CD4-positive, alpha-beta T cell (primary cell): ENCODE measurements around the gene SLC6A18. TPM values are rescaled to one million over a fixed set of nuclear protein-coding genes. Genes with fewer than 3 reads are reported as not detected.

Experiments
- ATAC-seq: fragments of 200-7000 bp; cut with Tn5 transposase; one replicate; pipeline ENCODE4 v1.10.0; 2022; ENCODE audit warnings: mild to moderate bottlenecking; ENCODE audit not compliant: poor library complexity
- CTCF ChIA-PET: fragments of 350-600 bp; sonication (Branson Sonifier 250); formaldehyde crosslinking; loops from one replicate; lab custom pipeline; 2021; ENCODE audit warnings: antibody characterized with exemption, inconsistent platforms; lab: Charles Lee
- POLR2A ChIA-PET: fragments of 350-600 bp; sonication (Branson Sonifier 250); formaldehyde crosslinking; loops from one replicate; lab custom pipeline; 2021; ENCODE audit warnings: antibody characterized with exemption, inconsistent platforms; lab: Charles Lee
- DNase-seq, 14 experiments: peaks; one replicate each; pipeline ENCODE4 v3.0.0-alpha.2; 2013 to 2020; ENCODE audit warnings: mixed read lengths in 2 of 14
- H3K27ac ChIP-seq, 2 donors: one replicate each; pipeline versions ENCODE4 v1.5.1 to v1.7.0; 2013; ENCODE audit warnings: low read length in 2 of 2, low read depth in 1 of 2, mild to moderate bottlenecking in 1 of 2
- H3K27me3 ChIP-seq, 2 experiments: 1 replicate in 1 of 2; 2 replicates in 1 of 2; pipeline versions ENCODE4 v1.6.1 to v1.7.0; 2013; ENCODE audit warnings: low read length in 2 of 2, control low read depth in 1 of 2, mild to moderate bottlenecking in 1 of 2, moderate library complexity in 1 of 2; ENCODE audit not compliant: insufficient read depth in 2 of 2, control insufficient read depth in 1 of 2
- H3K36me3 ChIP-seq: one replicate; pipeline ENCODE4 v1.6.1; 2013; ENCODE audit warnings: low read length, control low read depth; ENCODE audit not compliant: insufficient read depth
- H3K4me1 ChIP-seq: one replicate; pipeline ENCODE4 v1.6.1; 2013; ENCODE audit warnings: low read length, control low read depth; ENCODE audit not compliant: insufficient read depth
- H3K4me3 ChIP-seq: one replicate; pipeline ENCODE4 v1.5.1; 2013; ENCODE audit warnings: mild to moderate bottlenecking, low read length, moderate library complexity
- H3K9me3 ChIP-seq, 2 experiments: 1 replicate in 1 of 2; 2 replicates in 1 of 2; pipeline versions ENCODE4 v1.6.1 to v1.7.0; 2013; ENCODE audit warnings: low read length in 2 of 2, mild to moderate bottlenecking in 2 of 2, control low read depth in 1 of 2, moderate library complexity in 1 of 2; ENCODE audit not compliant: control insufficient read depth in 1 of 2, insufficient read depth in 1 of 2
- H3K27ac Mint-ChIP-seq: one replicate; pipeline ENCODE4 v1.8.0; 2020; ENCODE audit warnings: mixed read lengths
- H3K27me3 Mint-ChIP-seq: one replicate; pipeline ENCODE4 v1.8.0; 2021; ENCODE audit warnings: mixed read lengths
- H3K36me3 Mint-ChIP-seq: one replicate; pipeline ENCODE4 v1.8.0; 2021; ENCODE audit warnings: low read depth, mixed read lengths
- H3K4me1 Mint-ChIP-seq: one replicate; pipeline ENCODE4 v1.8.0; 2021; ENCODE audit warnings: low read depth, mixed read lengths
- H3K4me3 Mint-ChIP-seq: one replicate; pipeline ENCODE4 v1.8.0; 2020; ENCODE audit warnings: mild to moderate bottlenecking, mixed read lengths
- H3K9me3 Mint-ChIP-seq: one replicate; pipeline ENCODE4 v1.8.0; 2020; ENCODE audit warnings: mixed read lengths
- CTCF ChIP-seq: fragments of 200-600 bp; IDR thresholded peaks from one replicate; pipeline ENCODE4 v1.8.0; 2022; ENCODE audit warnings: antibody characterized with exemption, mild to moderate bottlenecking
- intact Hi-C, 2 experiments: fragments of 100-400 bp; cut with DNase I in 1 of 2; cut with micrococcal nuclease in 1 of 2; formaldehyde crosslinking; loops; one replicate each; pipeline versions ENCODE4 v1.15.1 to v1.9.0; 2023 to 2025; cut with DNase I, micrococcal nuclease
- total RNA-seq, 174 experiments: library from RNA in 2 of 174; stranded (reverse) in 2 of 174; gene quantifications; one replicate each; pipeline ENCODE4 v1.2.3 and lab custom pipeline; 2021 to 2026

Gene SLC6A18
- total RNA-seq, 2 experiments from 2014 or later = not detected

DNA sequence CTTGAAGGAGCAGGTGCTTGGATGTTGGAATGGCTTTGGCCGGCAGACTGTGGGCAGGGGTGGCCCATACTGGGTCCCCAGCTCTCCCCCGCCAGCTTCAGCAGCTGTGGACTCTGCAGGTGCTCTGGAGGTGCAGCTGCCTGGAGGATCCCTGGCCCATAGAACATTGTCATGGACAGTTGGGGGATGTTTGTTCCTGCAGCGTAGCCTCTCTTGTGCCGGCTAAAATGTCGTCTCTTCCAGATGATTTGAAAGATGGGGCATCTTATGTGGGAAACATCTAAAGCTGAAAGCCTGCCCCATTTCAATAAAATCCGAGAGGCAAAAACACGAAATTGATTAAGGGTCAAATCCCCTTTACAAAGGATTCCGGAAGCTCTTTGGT is 37.2 kb upstream of the SLC6A18 start:
- ChIA-PET CTCF (no interaction called here), POLR2A (no interaction called here)
- intact Hi-C loops = no loop called here
- Mint-ChIP-seq H3K27me3 (peaks cover 24% of the 10 kb centered on the region), H3K4me3 (no peak overlapping the region), H3K9me3 (no peaks in the 10 kb centered on the region), H3K27ac (no peak overlapping the region), H3K36me3 (no peaks in the 10 kb centered on the region), H3K4me1 (no peaks in the 10 kb centered on the region)
- no peak for ATAC-seq
- no peaks in the 10 kb centered on the region for H3K36me3 ChIP-seq
- DNase-seq = no peak
- no peaks in the 10 kb centered on the region for H3K4me1 ChIP-seq
- H3K4me3 ChIP-seq = no peak overlapping the region
- no peak for TF ChIP-seq CTCF
- peaks cover 15 to 18% of the 10 kb centered on the region in 2 experiments for H3K27me3 ChIP-seq
- H3K9me3 ChIP-seq = peaks cover 0 to 12% of the 10 kb centered on the region in 2 experiments
- H3K27ac ChIP-seq = no peak overlapping the region

- Histone ChIP-seq H3K27ac (no peak overlapping the region), H3K27me3 (peaks cover 15 to 18% of the 10 kb centered on the region in 2 experiments), H3K4me3 (no peak overlapping the region), H3K4me1 (no peaks in the 10 kb centered on the region), H3K9me3 (peaks cover 0 to 14% of the 10 kb centered on the region in 2 experiments), H3K36me3 (no peaks in the 10 kb centered on the region)
- Mint-ChIP-seq H3K27ac (no peak overlapping the region), H3K36me3 (no peaks in the 10 kb centered on the region), H3K4me3 (no peak overlapping the region), H3K9me3 (no peaks in the 10 kb centered on the region), H3K4me1 (no peaks in the 10 kb centered on the region), H3K27me3 (peaks cover 24% of the 10 kb centered on the region)
- CTCF ChIA-PET = no interaction called here
- intact Hi-C loops = no loop called here
- TF ChIP-seq CTCF = no peak
- DNase-seq (no peak), ATAC-seq (no peak)
- POLR2A ChIA-PET = no interaction called here
Measured at GRCh38 chr5:1188464-1188863, 36.7 kb upstream of the SLC6A18 start.

DNA sequence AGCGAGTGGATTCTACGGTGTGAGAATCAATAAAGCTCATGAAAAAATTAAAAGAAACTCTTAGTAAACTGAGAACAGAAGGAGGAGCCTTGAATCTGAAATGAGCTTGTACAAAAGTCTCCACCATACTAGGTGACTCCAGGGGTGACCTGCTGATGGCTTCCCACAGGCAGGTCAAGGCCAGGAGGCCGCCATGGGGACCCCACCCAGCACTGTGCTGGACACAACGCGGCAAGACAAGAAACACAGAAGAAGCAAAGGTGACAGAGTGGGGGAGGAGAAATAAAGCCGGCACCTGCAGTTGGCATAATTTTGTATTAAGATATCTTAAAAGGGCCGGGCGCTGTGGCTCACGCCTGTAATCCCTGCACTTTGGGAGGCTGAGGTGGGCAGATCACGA is 35.9 kb upstream of the SLC6A18 start:
- no peak for TF ChIP-seq CTCF
- CTCF ChIA-PET = no interaction called here
- H3K27me3 ChIP-seq = peaks cover 15 to 18% of the 10 kb centered on the region in 2 experiments
- intact Hi-C loops = no loop called here
- DNase-seq (no peak), ATAC-seq (no peak)
- H3K27ac Mint-ChIP-seq = no peak overlapping the region
- H3K4me1 Mint-ChIP-seq = no peaks in the 10 kb centered on the region
- H3K36me3 Mint-ChIP-seq = no peaks in the 10 kb centered on the region
- H3K4me3 Mint-ChIP-seq = no peak overlapping the region
- no peak overlapping the region for H3K27ac ChIP-seq
- H3K4me3 ChIP-seq = no peak overlapping the region
- POLR2A ChIA-PET = no interaction called here
- peaks cover 24% of the 10 kb centered on the region for H3K27me3 Mint-ChIP-seq
- peaks cover 0 to 17% of the 10 kb centered on the region in 2 experiments for H3K9me3 ChIP-seq
- H3K4me1 ChIP-seq = no peaks in the 10 kb centered on the region
- no peaks in the 10 kb centered on the region for H3K36me3 ChIP-seq
- H3K9me3 Mint-ChIP-seq = no peaks in the 10 kb centered on the region
